ENCODE data around the gene TEX29. TPM values are rescaled to one million over a fixed set of nuclear protein-coding genes. Genes with fewer than 3 reads are reported as not detected.

The TEX29 gene
- total RNA-seq, 1 donor from 2014 or later = not detected

- no peak for DNase-seq (ENCODE audit: low spot score)
These were observed 31.2 kb upstream of the TEX29 start for GRCh38 chr13:111289251-111289650.

- DNase-seq (ENCODE audit: low spot score) = no peak
These were observed 28.5 kb upstream of the TEX29 start for GRCh38 chr13:111291908-111292307.

- DNase-seq (ENCODE audit: low spot score) = no peak
These were observed 27.5 kb upstream of the TEX29 start for GRCh38 chr13:111292710-111293485.

- no peak for DNase-seq (ENCODE audit: low spot score)
These were observed 24.6 kb upstream of the TEX29 start for GRCh38 chr13:111295886-111296285.

- no peak for DNase-seq (ENCODE audit: low spot score)
These were observed 24.0 kb upstream of the TEX29 start for GRCh38 chr13:111296417-111296816.

GRCh38 chr13:111298214-111298975, 22.0 kb upstream of the TEX29 start:
- DNase-seq (ENCODE audit: low spot score) = no peak

GRCh38 chr13:111302045-111302726, 18.3 kb upstream of the TEX29 start:
- DNase-seq (ENCODE audit: low spot score) = peak; percentile 70

GRCh38 chr13:111303559-111303958, 16.9 kb upstream of the TEX29 start:
- no peak for DNase-seq (ENCODE audit: low spot score)

- DNase-seq (ENCODE audit: low spot score) = no peak
These were observed 16.3 kb upstream of the TEX29 start for GRCh38 chr13:111304041-111304544.

GRCh38 chr13:111304603-111305289, 15.7 kb upstream of the TEX29 start:
- DNase-seq (ENCODE audit: low spot score) = no peak

GRCh38 chr13:111312944-111313590, 7.4 kb upstream of the TEX29 start:
- no peak for DNase-seq (ENCODE audit: low spot score)

- DNase-seq (ENCODE audit: low spot score) = no peak
These were observed 6.5 kb upstream of the TEX29 start for GRCh38 chr13:111313911-111314425.

GRCh38 chr13:111314852-111315251, 5.6 kb upstream of the TEX29 start:
- DNase-seq (ENCODE audit: low spot score) = no peak

GRCh38 chr13:111315347-111315995, 5.0 kb upstream of the TEX29 start:
- DNase-seq (ENCODE audit: low spot score) = peak; percentile 35

- DNase-seq (ENCODE audit: low spot score) = peak; percentile 23
These were observed 4.2 kb upstream of the TEX29 start for GRCh38 chr13:111316161-111316730.

- peak; percentile 24 for DNase-seq (ENCODE audit: low spot score)
These were observed 3.3 kb upstream of the TEX29 start for GRCh38 chr13:111317042-111317550.

- DNase-seq (ENCODE audit: low spot score) = peak; percentile 8
These were observed 2.7 kb upstream of the TEX29 start for GRCh38 chr13:111317571-111318345.

- peak; percentile 35 for DNase-seq (ENCODE audit: low spot score)
These were observed 2.1 kb upstream of the TEX29 start for GRCh38 chr13:111318386-111318785.

- DNase-seq (ENCODE audit: low spot score) = peak; percentile 13
These were observed 921 bp upstream of the TEX29 start for GRCh38 chr13:111319521-111319920.
